GM21423 (cell line): ENCODE results near the gene MREG.

ENCODE experiments used
- ATAC-seq: cut with Tn5 transposase; IDR thresholded peaks from one replicate; pipeline ENCODE4 v1.9.1; 2021; ENCODE audit warnings: mild to moderate bottlenecking, moderate library complexity; ENCODE audit not compliant: unreplicated experiment

Gene MREG

GRCh38 chr2:215899141-215900074, 113.9 kb downstream of the MREG start:
- ATAC-seq: no peak

GRCh38 chr2:215898363-215898762, 115.0 kb downstream of the MREG start:
- no peak for ATAC-seq

- no peak for ATAC-seq
Observed at GRCh38 chr2:215896921-215897320, 116.4 kb downstream of the MREG start.

GRCh38 chr2:215895330-215895729, 118.0 kb downstream of the MREG start:
- no peak for ATAC-seq
